A549 (cell line): ENCODE data around the gene CLEC4E. TPM values are rescaled to one million over a fixed set of nuclear protein-coding genes. Genes with fewer than 3 reads are reported as not detected.
A peak's percentile ranks its signal among the peaks of the same experiment; 100 is the strongest.
"Not testable (repeated sequence)": the region's sequence is repeated elsewhere in the genome, so short reads cannot be mapped to it uniquely, and the experiment has no call there.

Source experiments
- ATAC-seq, 2 experiments: fragments of 200-7000 bp in 1 of 2; fragments of >200 bp in 1 of 2; cut with Nextera tagmentation in 1 of 2; cut with Tn5 transposase in 1 of 2; 3 replicates each; pipeline versions ENCODE4 v1.8.0 to v1.9.1; 2018 to 2020; ENCODE audit warnings: mild to moderate bottlenecking in 1 of 2, moderate library complexity in 1 of 2
- CTCF ChIA-PET: fragments of 300-600 bp; sonication (Branson Sonifier 250); formaldehyde crosslinking; extraction: SDS; loops from one replicate; lab custom pipeline; 2021; ENCODE audit warnings: antibody characterized with exemption, inconsistent platforms; lab: Yijun Ruan, JAX
- POLR2A ChIA-PET: fragments of 350-600 bp; formaldehyde crosslinking; extraction: SDS; loops from one replicate; lab custom pipeline; 2021; ENCODE audit warnings: antibody characterized with exemption, inconsistent platforms; lab: Yijun Ruan, JAX
- DNase-seq, 2 experiments: peaks; one replicate each; pipeline versions ENCODE4 v3.0.0 to v3.0.0-alpha.2; 2011 to 2016; ENCODE audit warnings: low read depth in 1 of 2, low spot score in 1 of 2
- FAIRE-seq: peaks from 2 replicates; lab custom pipeline; 2011; peaks lifted over from hg19 to GRCh38; lab: Jason Lieb, UNC
- H3K27ac ChIP-seq, 2 experiments: fragments of >200 bp; sonication (Bioruptor Twin); formaldehyde crosslinking; 3 replicates each; pipeline ENCODE4 v1.5.1; 2016 to 2017
- H3K4me1 ChIP-seq: fragments of >200 bp; sonication (Bioruptor Twin); formaldehyde crosslinking; 3 replicates; pipeline ENCODE4 v1.6.1; 2016
- H3K4me2 ChIP-seq: fragments of >200 bp; sonication (Bioruptor Twin); formaldehyde crosslinking; 3 replicates; pipeline ENCODE4 v1.6.1; 2016
- H3K4me3 ChIP-seq: fragments of >200 bp; sonication (Bioruptor Twin); formaldehyde crosslinking; 3 replicates; pipeline ENCODE4 v1.5.1; 2016
- H3K9me3 ChIP-seq: fragments of >200 bp; sonication (Bioruptor Twin); formaldehyde crosslinking; 3 replicates; pipeline ENCODE4 v1.6.1; 2016
- CBX2 ChIP-seq: fragments of 200-600 bp; sonication (generic); IDR thresholded peaks from 2 replicates; pipeline ENCODE4 v1.6.1; 2016; ENCODE audit warnings: low read depth, mild to moderate bottlenecking, borderline replicate concordance
- CBX8 ChIP-seq: fragments of 200-600 bp; sonication (generic); IDR thresholded peaks from 2 replicates; pipeline ENCODE4 v1.6.1; 2016
- EP300 ChIP-seq, 2 experiments: fragments of >200 bp; sonication (Bioruptor Twin); formaldehyde crosslinking; IDR thresholded peaks; 2 replicates in 1 of 2; 3 replicates in 1 of 2; pipeline ENCODE4 v1.6.1; 2016 to 2017
- FOSL2 ChIP-seq, 2 experiments: fragments of 450-650 bp in 1 of 2; fragments of >200 bp in 1 of 2; sonication (Bioruptor Twin) in 1 of 2; formaldehyde crosslinking; IDR thresholded peaks; 2 replicates each; pipeline versions ENCODE4 v1.5.0 to v1.6.1; 2016 to 2020; ENCODE audit warnings: mild to moderate bottlenecking in 1 of 2, moderate library complexity in 1 of 2
- FOXS1 ChIP-seq: fragments of 250-450 bp; sonication (Bioruptor Pico); IDR thresholded peaks from 2 replicates; pipeline ENCODE4 v1.5.0; 2020; ENCODE audit warnings: mild to moderate bottlenecking, moderate library complexity
- GATA3 ChIP-seq: IDR thresholded peaks from 2 replicates; pipeline ENCODE4 v1.6.1; 2012; ENCODE audit warnings: borderline replicate concordance
- JUN ChIP-seq, 2 experiments: fragments of >200 bp; sonication (Bioruptor Twin); formaldehyde crosslinking; IDR thresholded peaks; 2 replicates in 1 of 2; 3 replicates in 1 of 2; pipeline ENCODE4 v1.6.1; 2016 to 2017
- JUNB ChIP-seq: fragments of >200 bp; sonication (Bioruptor Twin); formaldehyde crosslinking; IDR thresholded peaks from 2 replicates; pipeline ENCODE4 v1.6.1; 2016
- KDM5A ChIP-seq: fragments of 200-600 bp; sonication (generic); IDR thresholded peaks from 2 replicates; pipeline ENCODE4 v1.6.1; 2016; ENCODE audit warnings: antibody characterized with exemption, mild to moderate bottlenecking
- NFE2L2 ChIP-seq: fragments of 150-350 bp; conservative IDR thresholded peaks from 2 replicates; pipeline ENCODE4 v1.6.1; 2014; ENCODE audit warnings: low read length
- NR3C1 ChIP-seq: fragments of >200 bp; sonication (Bioruptor Twin); formaldehyde crosslinking; IDR thresholded peaks from 3 replicates; pipeline ENCODE4 v1.6.1; 2017
- POLR2A ChIP-seq: IDR thresholded peaks from 2 replicates; pipeline ENCODE4 v1.6.1; 2012; ENCODE audit warnings: mild to moderate bottlenecking, low read length
- POLR2AphosphoS2 ChIP-seq: conservative IDR thresholded peaks from 2 replicates; pipeline ENCODE4 v1.6.1; 2012; ENCODE audit warnings: low read length, improper control_type of control experiment, inconsistent platforms
- RAD21 ChIP-seq, 2 experiments: fragments of >200 bp in 1 of 2; sonication (Bioruptor Twin) in 1 of 2; formaldehyde crosslinking in 1 of 2; IDR thresholded peaks in 1 of 2; conservative IDR thresholded peaks in 1 of 2; 2 replicates in 1 of 2; 3 replicates in 1 of 2; pipeline ENCODE4 v1.6.1; 2012 to 2018; ENCODE audit warnings: inconsistent platforms in 1 of 2
- RNF2 ChIP-seq: fragments of 200-600 bp; sonication (generic); IDR thresholded peaks from 2 replicates; pipeline ENCODE4 v1.6.1; 2016; ENCODE audit warnings: low read depth, mild to moderate bottlenecking, antibody characterized with exemption, moderate library complexity, borderline replicate concordance
- ZC3H11A ChIP-seq: fragments of 450-650 bp; IDR thresholded peaks from 2 replicates; pipeline ENCODE4 v1.6.1; 2014; ENCODE audit warnings: antibody characterized with exemption, mild to moderate bottlenecking
- WGBS: methylation state at CpG from one replicate; pipeline ENCODE4 v1.1.6; 2017; ENCODE audit errors: missing lambda C conversion rate; 5-methylcytosine and 5-hydroxymethylcytosine counted together
- polyA plus RNA-seq, 4 experiments: library from polyadenylated mRNA; depleted of rRNA in 3 of 4; stranded (reverse); fragments of >200 nt; fragmentation: RNase III in 1 of 4; extraction: RNeasy Plus Mini Kit Qiagen cat#74134 plus additional on column Dnase treatment in 1 of 4; gene quantifications; 2 replicates in 3 of 4; 3 replicates in 1 of 4; pipeline ENCODE4 v1.2.3, GENCODE V29; 2011 to 2017
- TF ChIP-seq, protein P1 (sequence below): IDR thresholded peaks from 2 replicates; pipeline ENCODE4 v1.6.1; 2012; ENCODE audit warnings: low read depth, borderline replicate concordance
- TF ChIP-seq, protein P2 (sequence below): fragments of >200 bp; sonication (Bioruptor Twin); formaldehyde crosslinking; IDR thresholded peaks from 2 replicates; pipeline ENCODE4 v1.6.1; 2016
- TF ChIP-seq, protein P3 (sequence below): fragments of >200 bp; sonication (Bioruptor Twin); formaldehyde crosslinking; IDR thresholded peaks from 3 replicates; pipeline ENCODE4 v1.5.1; 2016
- TF ChIP-seq, protein P4 (sequence below): fragments of 200-600 bp; sonication (generic); IDR thresholded peaks from 2 replicates; pipeline ENCODE4 v1.6.1; 2016; ENCODE audit warnings: antibody characterized with exemption, mild to moderate bottlenecking, moderate library complexity

The CLEC4E gene
- polyA plus RNA-seq, 2 of the 4 experiments (the other 2 are of a cell fraction): 0.06 TPM; not detected in 1

DNA sequence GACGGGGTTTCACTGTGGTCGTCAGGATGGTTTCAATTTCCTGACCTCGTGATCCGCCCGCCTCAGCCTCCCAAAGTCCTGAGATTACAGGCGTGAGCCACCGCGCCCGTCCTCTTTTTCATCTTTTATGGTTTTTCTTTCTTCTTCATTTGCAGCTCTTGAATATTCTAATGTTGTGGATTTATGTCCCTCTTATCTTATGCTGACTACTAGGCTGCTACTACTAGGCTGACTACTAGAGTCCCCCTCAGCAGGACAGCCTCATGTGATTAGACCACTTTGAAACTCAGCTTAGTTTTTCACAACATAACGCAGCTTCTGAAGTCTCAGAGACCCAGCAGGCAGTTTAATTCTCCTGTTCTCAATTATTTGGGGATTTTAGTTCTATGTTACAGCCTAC lies 857 bp upstream of the CLEC4E start:
- no peak overlapping the region for H3K27ac ChIP-seq
- FAIRE-seq: no peak
- H3K4me2 ChIP-seq: no peak overlapping the region
- no peaks in the 10 kb centered on the region for H3K4me1 ChIP-seq
- WGBS: 83% methylated on average over 10 of the region's 10 CpGs
- no peak for DNase-seq
- CTCF ChIA-PET: interaction anchor here (0.6 to 4.7 kb wide), 8 partner anchors 13 to 508 kb away, joined by 3 to 68 read pairs (median 3); partner anchors contain the start of gene AICDA
- H3K4me3 ChIP-seq: no peak overlapping the region
- TF ChIP-seq POLR2A (no peak), EP300 (IDR thresholded peaks at IDR 0.05) (no peak), ZC3H11A (no peak), GATA3 (no peak), NR3C1 (no peak), JUN (IDR thresholded peaks at IDR 0.05) (no peak), FOXS1 (CRISPR knock-in tag) (no peak)
- TF ChIP-seq, protein P1, sequence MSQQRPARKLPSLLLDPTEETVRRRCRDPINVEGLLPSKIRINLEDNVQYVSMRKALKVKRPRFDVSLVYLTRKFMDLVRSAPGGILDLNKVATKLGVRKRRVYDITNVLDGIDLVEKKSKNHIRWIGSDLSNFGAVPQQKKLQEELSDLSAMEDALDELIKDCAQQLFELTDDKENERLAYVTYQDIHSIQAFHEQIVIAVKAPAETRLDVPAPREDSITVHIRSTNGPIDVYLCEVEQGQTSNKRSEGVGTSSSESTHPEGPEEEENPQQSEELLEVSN: no peak
- TF ChIP-seq, protein P2, sequence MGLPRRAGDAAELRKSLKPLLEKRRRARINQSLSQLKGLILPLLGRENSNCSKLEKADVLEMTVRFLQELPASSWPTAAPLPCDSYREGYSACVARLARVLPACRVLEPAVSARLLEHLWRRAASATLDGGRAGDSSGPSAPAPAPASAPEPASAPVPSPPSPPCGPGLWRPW: no peak
- no peaks in the 10 kb centered on the region for H3K9me3 ChIP-seq
- ATAC-seq: no peak
- POLR2A ChIA-PET: no interaction called here

DNA sequence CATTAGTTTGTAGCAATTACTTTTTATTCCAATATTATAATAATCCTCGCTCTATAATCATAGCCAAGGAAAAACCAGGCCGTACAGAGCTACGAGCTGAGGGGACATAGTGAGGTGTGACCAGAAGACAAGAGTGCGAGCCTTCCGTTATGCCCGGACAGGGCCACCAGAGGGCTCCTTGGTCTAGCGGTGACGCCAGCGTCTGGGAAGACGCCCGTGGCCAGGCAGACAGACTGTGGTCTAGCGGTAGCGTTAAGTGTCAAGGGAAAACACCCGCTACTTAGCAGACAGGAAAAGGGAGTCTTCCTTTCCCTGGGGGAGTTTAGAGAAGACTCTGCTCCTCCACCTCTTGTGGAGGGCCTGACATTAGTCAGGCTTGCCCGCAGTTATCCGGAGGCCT lies 2.9 kb downstream of the CLEC4E start:
- TF ChIP-seq, protein P3, sequence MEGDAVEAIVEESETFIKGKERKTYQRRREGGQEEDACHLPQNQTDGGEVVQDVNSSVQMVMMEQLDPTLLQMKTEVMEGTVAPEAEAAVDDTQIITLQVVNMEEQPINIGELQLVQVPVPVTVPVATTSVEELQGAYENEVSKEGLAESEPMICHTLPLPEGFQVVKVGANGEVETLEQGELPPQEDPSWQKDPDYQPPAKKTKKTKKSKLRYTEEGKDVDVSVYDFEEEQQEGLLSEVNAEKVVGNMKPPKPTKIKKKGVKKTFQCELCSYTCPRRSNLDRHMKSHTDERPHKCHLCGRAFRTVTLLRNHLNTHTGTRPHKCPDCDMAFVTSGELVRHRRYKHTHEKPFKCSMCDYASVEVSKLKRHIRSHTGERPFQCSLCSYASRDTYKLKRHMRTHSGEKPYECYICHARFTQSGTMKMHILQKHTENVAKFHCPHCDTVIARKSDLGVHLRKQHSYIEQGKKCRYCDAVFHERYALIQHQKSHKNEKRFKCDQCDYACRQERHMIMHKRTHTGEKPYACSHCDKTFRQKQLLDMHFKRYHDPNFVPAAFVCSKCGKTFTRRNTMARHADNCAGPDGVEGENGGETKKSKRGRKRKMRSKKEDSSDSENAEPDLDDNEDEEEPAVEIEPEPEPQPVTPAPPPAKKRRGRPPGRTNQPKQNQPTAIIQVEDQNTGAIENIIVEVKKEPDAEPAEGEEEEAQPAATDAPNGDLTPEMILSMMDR: peak; percentile 39; the same call in 1 of the 3 replicates
- TF ChIP-seq RAD21 (conservative IDR thresholded peaks at IDR 0.05 in 1 of 2, IDR thresholded peaks at IDR 0.05 in 1 of 2): peak; percentile 41 to 46
- H3K4me3 ChIP-seq, H3K9me3 ChIP-seq, POLR2A ChIA-PET, H3K27ac ChIP-seq, FAIRE-seq, H3K4me1 ChIP-seq: not testable (repeated sequence)
- peak in 1 of 2 experiments; percentile 59 for DNase-seq
- peak overlapping the region; percentile 42; the same call in 2 of the 3 replicates for H3K4me2 ChIP-seq
- WGBS: 12% methylated on average over 16 of the region's 16 CpGs
- CTCF ChIA-PET: interaction anchor here (0.8 to 1.4 kb wide), 3 partner anchors 63 to 511 kb away, joined by 3 to 5 read pairs (median 4); no protein-coding TSS in a partner anchor
- ATAC-seq: peak; percentile 70 to 73; a peak in 4 of 6 replicates

DNA sequence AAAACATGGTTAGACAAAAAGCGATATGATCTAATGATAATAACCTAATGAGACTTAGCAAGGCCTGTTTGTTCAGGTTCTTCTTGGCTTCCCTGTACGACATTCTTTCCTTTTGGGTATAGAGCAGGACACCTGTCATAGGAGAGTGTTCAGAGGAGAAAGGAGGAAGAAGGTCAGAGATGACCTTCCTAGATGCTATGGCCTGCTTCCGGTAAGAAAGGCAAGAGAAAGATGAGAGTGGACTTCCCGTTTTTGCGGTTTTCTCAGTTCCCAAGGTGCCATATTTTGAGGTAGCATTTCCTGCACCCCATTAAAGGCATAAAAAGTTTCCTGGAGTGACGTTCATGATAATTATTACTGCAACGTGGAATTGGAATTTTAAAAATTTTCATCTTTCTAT lies 8.7 kb downstream of the CLEC4E start:
- H3K4me3 ChIP-seq: no peak overlapping the region
- DNase-seq (no peak), ATAC-seq (no peak), FAIRE-seq (no peak)
- 17% methylated on average over 7 of the region's 7 CpGs for WGBS
- no peak overlapping the region for H3K4me2 ChIP-seq
- no peaks in the 10 kb centered on the region for H3K9me3 ChIP-seq
- ChIA-PET CTCF (no interaction called here), POLR2A (no interaction called here)
- TF ChIP-seq CBX8 (0 out of 2 replicates have a peak, but pooled peaks have one; percentile 32), JUNB (no peak)
- no peak overlapping the region for H3K27ac ChIP-seq
- H3K4me1 ChIP-seq: no peaks in the 10 kb centered on the region

DNA sequence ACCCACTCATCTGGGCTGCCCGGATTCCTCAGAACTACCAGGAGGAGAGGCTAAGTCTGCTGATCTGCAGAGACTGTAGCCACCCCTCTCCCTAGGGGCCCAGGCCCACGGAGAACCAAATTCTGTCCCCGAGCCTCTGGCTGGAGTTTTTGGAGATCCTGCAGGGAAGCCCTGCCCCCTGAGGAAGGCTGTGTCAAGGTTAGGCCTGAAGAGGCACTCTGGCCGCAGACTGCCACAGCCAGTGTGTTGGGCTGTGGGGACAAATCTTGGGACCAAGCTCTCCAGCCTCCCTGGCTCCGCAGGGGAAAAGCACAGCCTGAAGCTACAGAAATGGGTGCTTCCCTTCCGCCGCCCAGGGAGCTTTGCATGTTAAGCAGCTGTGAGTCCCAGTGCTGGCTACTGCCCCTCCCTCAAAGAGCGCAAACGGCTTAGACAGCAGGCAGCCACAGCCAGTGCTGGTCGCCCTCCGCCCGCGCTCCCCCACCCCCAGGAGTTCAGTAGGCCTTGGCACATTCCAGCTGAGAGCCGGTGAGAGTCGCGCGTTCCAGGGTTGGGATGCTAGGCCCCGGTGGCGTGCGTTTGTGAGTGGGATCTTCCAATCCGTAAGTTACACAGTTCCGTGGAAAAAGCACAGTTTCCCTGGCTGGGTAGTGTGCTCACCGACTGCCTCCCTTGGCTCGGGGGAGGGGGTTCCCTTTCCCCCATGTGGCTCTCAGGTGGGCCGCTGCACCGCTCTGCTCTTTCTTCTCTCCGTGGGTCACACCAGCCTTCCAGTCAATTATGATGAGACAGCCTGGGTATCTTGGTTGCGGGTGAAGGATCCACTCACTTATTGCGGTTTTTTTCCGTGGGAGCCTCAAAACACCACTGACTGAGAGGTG lies 13.2 kb downstream of the CLEC4E start:
- ChIA-PET POLR2A (no interaction called here), CTCF (no interaction called here)
- 63% methylated on average over 26 of the region's 30 CpGs for WGBS

More for the DNA sequence above, 13.2 kb downstream of the CLEC4E start:
- Histone ChIP-seq H3K9me3 (peaks cover 4% of the 10 kb centered on the region; the same call in 1 of the 3 replicates), H3K4me3 (no peak overlapping the region), H3K27ac (no peak overlapping the region)
- ATAC-seq: no peak
- no peak for FAIRE-seq
- TF ChIP-seq, protein P4, sequence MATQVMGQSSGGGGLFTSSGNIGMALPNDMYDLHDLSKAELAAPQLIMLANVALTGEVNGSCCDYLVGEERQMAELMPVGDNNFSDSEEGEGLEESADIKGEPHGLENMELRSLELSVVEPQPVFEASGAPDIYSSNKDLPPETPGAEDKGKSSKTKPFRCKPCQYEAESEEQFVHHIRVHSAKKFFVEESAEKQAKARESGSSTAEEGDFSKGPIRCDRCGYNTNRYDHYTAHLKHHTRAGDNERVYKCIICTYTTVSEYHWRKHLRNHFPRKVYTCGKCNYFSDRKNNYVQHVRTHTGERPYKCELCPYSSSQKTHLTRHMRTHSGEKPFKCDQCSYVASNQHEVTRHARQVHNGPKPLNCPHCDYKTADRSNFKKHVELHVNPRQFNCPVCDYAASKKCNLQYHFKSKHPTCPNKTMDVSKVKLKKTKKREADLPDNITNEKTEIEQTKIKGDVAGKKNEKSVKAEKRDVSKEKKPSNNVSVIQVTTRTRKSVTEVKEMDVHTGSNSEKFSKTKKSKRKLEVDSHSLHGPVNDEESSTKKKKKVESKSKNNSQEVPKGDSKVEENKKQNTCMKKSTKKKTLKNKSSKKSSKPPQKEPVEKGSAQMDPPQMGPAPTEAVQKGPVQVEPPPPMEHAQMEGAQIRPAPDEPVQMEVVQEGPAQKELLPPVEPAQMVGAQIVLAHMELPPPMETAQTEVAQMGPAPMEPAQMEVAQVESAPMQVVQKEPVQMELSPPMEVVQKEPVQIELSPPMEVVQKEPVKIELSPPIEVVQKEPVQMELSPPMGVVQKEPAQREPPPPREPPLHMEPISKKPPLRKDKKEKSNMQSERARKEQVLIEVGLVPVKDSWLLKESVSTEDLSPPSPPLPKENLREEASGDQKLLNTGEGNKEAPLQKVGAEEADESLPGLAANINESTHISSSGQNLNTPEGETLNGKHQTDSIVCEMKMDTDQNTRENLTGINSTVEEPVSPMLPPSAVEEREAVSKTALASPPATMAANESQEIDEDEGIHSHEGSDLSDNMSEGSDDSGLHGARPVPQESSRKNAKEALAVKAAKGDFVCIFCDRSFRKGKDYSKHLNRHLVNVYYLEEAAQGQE: no peak
- TF ChIP-seq POLR2AphosphoS2: no peak
- no peak for TF ChIP-seq FOSL2 (IDR thresholded peaks at IDR 0.05)
- TF ChIP-seq FOSL2 (CRISPR knock-in tag; IDR thresholded peaks at IDR 0.05): no peak
- TF ChIP-seq NFE2L2: no peak
- TF ChIP-seq KDM5A: no peak
- no peak for TF ChIP-seq CBX2
- TF ChIP-seq RNF2: no peak
- TF ChIP-seq, all 56 proteins: peak for 0
- Histone ChIP-seq H3K4me2 (no peak overlapping the region), H3K4me1 (no peaks in the 10 kb centered on the region)
- no peak for DNase-seq
